B cell (primary cell): ENCODE measurements around the gene TSC2.
"Not testable (repeated sequence)": the region's sequence is repeated elsewhere in the genome, so short reads cannot be mapped to it uniquely, and the experiment has no call there.

Experiments used
- CTCF ChIP-seq: fragments of 200-600 bp; IDR thresholded peaks from one replicate; pipeline ENCODE4 v1.8.0; 2022; ENCODE audit warnings: antibody characterized with exemption, mild to moderate bottlenecking
- EZH2 ChIP-seq: IDR thresholded peaks from 2 replicates; pipeline ENCODE4 v1.6.1; 2012; ENCODE audit warnings: borderline replicate concordance, low read depth, mild to moderate bottlenecking, moderate library complexity, low read length; ENCODE audit not compliant: insufficient read depth, poor library complexity, severe bottlenecking

- TF ChIP-seq EZH2, CTCF: not testable (repeated sequence)
Observed at GRCh38 chr16:2124377-2124693, 76.5 kb downstream of the TSC2 start.
